ENCODE data around the gene PTPRU.

- TF ChIP-seq ZFX (IDR thresholded peaks at IDR 0.05; ENCODE audit: borderline replicate concordance) (no peak), CTCF (IDR thresholded peaks at IDR 0.05) (no peak)
These were observed 72.8 kb downstream of the PTPRU start for GRCh38 chr1:29309075-29309474.
